ENCODE measurements around the gene NFKB1. TPM values are rescaled to one million over a fixed set of nuclear protein-coding genes. Genes with fewer than 3 reads are reported as not detected.

Gene NFKB1
- polyA plus RNA-seq (2013), result 10.3 and 10.7 TPM in 2 replicates

- WGBS (ENCODE audit: extremely low coverage, insufficient coverage, insufficient read length), result no CpG with 5 or more reads among the region's 63 CpGs
- Histone ChIP-seq H3K14ac (ENCODE audit: low read length) (peak within 1 kb of the TSS; percentile 86), H3K36me3 (ENCODE audit: control insufficient read depth in 1 of 2, insufficient read depth in 2 of 2, low read length in 2 of 2) (no peaks in the 10 kb centered on the region), H3K27me3 (ENCODE audit: insufficient read depth, low read length) (no peaks in the 10 kb centered on the region), H2BK12ac (ENCODE audit: low read length) (no peak within 1 kb of the TSS), H4K12ac (ENCODE audit: low read depth, low read length) (peak within 1 kb of the TSS; percentile 90), H3K18ac (ENCODE audit: low read length) (peak within 1 kb of the TSS; percentile 96), H4K91ac (ENCODE audit: low read depth, low read length) (peak within 1 kb of the TSS; percentile 80), H4K8ac (ENCODE audit: low read depth, low read length) (peak within 1 kb of the TSS; percentile 93), H3K27ac (ENCODE audit: low read depth, low read length) (peak within 1 kb of the TSS; percentile 91), H3K79me1 (ENCODE audit: low read length) (peaks cover 11% of the 10 kb centered on the region), H3K4me3 (ENCODE audit: low read depth, low read length) (peak within 1 kb of the TSS; percentile 85), H3K9me3 (ENCODE audit: insufficient read depth, low read depth, low read length) (no peaks in the 10 kb centered on the region), H3K4me1 (ENCODE audit: control insufficient read depth in 1 of 2, insufficient read depth in 2 of 2, low read length in 2 of 2) (peaks cover 0 to 5% of the 10 kb centered on the region in 2 experiments), H2AK5ac (ENCODE audit: low read length) (no peak within 1 kb of the TSS), H3K4ac (ENCODE audit: low read depth, low read length) (peak within 1 kb of the TSS; percentile 88), H3K4me2 (ENCODE audit: low read length) (peak within 1 kb of the TSS; percentile 94), H3K23ac (ENCODE audit: low read length) (no peak within 1 kb of the TSS), H2BK120ac (ENCODE audit: insufficient read depth, low read length, poor library complexity) (peak within 1 kb of the TSS; percentile 87), H3K79me2 (ENCODE audit: control insufficient read depth, insufficient read depth, low read length, poor library complexity) (peaks cover 10% of the 10 kb centered on the region), H2BK5ac (ENCODE audit: low read depth, low read length, poor library complexity) (peak within 1 kb of the TSS; percentile 70), H3K9ac (ENCODE audit: low read length) (peak within 1 kb of the TSS; percentile 86), H2AFZ (ENCODE audit: insufficient read depth, low read length, poor library complexity) (peak within 1 kb of the TSS; percentile 84)
- peak; percentile 80 to 87 for DNase-seq
Measured at GRCh38 chr4:102500696-102501446, at the start of gene NFKB1. Gene NFKB1 (plus strand): TSS chr4:102501359. CDS start chr4:102525519, 24,160 bp downstream.

- H2AK5ac ChIP-seq (ENCODE audit: low read length), result no peak overlapping the region
- H2BK5ac ChIP-seq (ENCODE audit: low read depth, low read length, poor library complexity), result no peak overlapping the region
- no peak overlapping the region for H3K14ac ChIP-seq (ENCODE audit: low read length)
- H2BK12ac ChIP-seq (ENCODE audit: low read length), result no peak overlapping the region
- no peaks in the 10 kb centered on the region for H3K4me1 ChIP-seq (ENCODE audit: control insufficient read depth in 1 of 2, insufficient read depth in 2 of 2, low read length in 2 of 2)
- H3K9ac ChIP-seq (ENCODE audit: low read length), result no peak overlapping the region
- H3K18ac ChIP-seq (ENCODE audit: low read length), result no peak overlapping the region
- DNase-seq, result no peak
- H2AFZ ChIP-seq (ENCODE audit: insufficient read depth, low read length, poor library complexity), result no peak overlapping the region
- H4K91ac ChIP-seq (ENCODE audit: low read depth, low read length), result no peak overlapping the region
- no peaks in the 10 kb centered on the region for H3K79me2 ChIP-seq (ENCODE audit: control insufficient read depth, insufficient read depth, low read length, poor library complexity)
- no peak overlapping the region for H4K8ac ChIP-seq (ENCODE audit: low read depth, low read length)
- H3K36me3 ChIP-seq (ENCODE audit: control insufficient read depth in 1 of 2, insufficient read depth in 2 of 2, low read length in 2 of 2), result no peaks in the 10 kb centered on the region
- H3K4me2 ChIP-seq (ENCODE audit: low read length), result no peak overlapping the region
- no peak overlapping the region for H3K23ac ChIP-seq (ENCODE audit: low read length)
- H3K4me3 ChIP-seq (ENCODE audit: low read depth, low read length), result no peak overlapping the region
- H3K4ac ChIP-seq (ENCODE audit: low read depth, low read length), result no peak overlapping the region
- H2BK120ac ChIP-seq (ENCODE audit: insufficient read depth, low read length, poor library complexity), result no peak overlapping the region
- H3K27me3 ChIP-seq (ENCODE audit: insufficient read depth, low read length), result no peaks in the 10 kb centered on the region
- no peaks in the 10 kb centered on the region for H3K79me1 ChIP-seq (ENCODE audit: low read length)
- H3K27ac ChIP-seq (ENCODE audit: low read depth, low read length), result no peak overlapping the region
- WGBS (ENCODE audit: extremely low coverage, insufficient coverage, insufficient read length), result no CpG with 5 or more reads among the region's 1 CpG
- no peaks in the 10 kb centered on the region for H3K9me3 ChIP-seq (ENCODE audit: insufficient read depth, low read depth, low read length)
- no peak overlapping the region for H4K12ac ChIP-seq (ENCODE audit: low read depth, low read length)
Measured at GRCh38 chr4:102452854-102453253, 48.3 kb upstream of the NFKB1 start.

- H3K27ac ChIP-seq (ENCODE audit: low read depth, low read length), result no peak overlapping the region
- no peak overlapping the region for H4K91ac ChIP-seq (ENCODE audit: low read depth, low read length)
- no peak overlapping the region for H3K18ac ChIP-seq (ENCODE audit: low read length)
- no peak overlapping the region for H2BK5ac ChIP-seq (ENCODE audit: low read depth, low read length, poor library complexity)
- WGBS (ENCODE audit: extremely low coverage, insufficient coverage, insufficient read length), result no CpG with 5 or more reads among the region's 3 CpGs
- H2AFZ ChIP-seq (ENCODE audit: insufficient read depth, low read length, poor library complexity), result no peak overlapping the region
- no peak overlapping the region for H3K4me3 ChIP-seq (ENCODE audit: low read depth, low read length)
- no peaks in the 10 kb centered on the region for H3K9me3 ChIP-seq (ENCODE audit: insufficient read depth, low read depth, low read length)
- no peak overlapping the region for H3K23ac ChIP-seq (ENCODE audit: low read length)
- H3K27me3 ChIP-seq (ENCODE audit: insufficient read depth, low read length), result no peaks in the 10 kb centered on the region
- no peak overlapping the region for H3K14ac ChIP-seq (ENCODE audit: low read length)
- no peaks in the 10 kb centered on the region for H3K79me2 ChIP-seq (ENCODE audit: control insufficient read depth, insufficient read depth, low read length, poor library complexity)
- no peak overlapping the region for H4K12ac ChIP-seq (ENCODE audit: low read depth, low read length)
- no peak overlapping the region for H2AK5ac ChIP-seq (ENCODE audit: low read length)
- H3K9ac ChIP-seq (ENCODE audit: low read length), result no peak overlapping the region
- H3K79me1 ChIP-seq (ENCODE audit: low read length), result no peaks in the 10 kb centered on the region
- no peak overlapping the region for H3K4ac ChIP-seq (ENCODE audit: low read depth, low read length)
- H3K4me2 ChIP-seq (ENCODE audit: low read length), result no peak overlapping the region
- H3K36me3 ChIP-seq (ENCODE audit: control insufficient read depth in 1 of 2, insufficient read depth in 2 of 2, low read length in 2 of 2), result no peaks in the 10 kb centered on the region
- DNase-seq, result no peak
- H3K4me1 ChIP-seq (ENCODE audit: control insufficient read depth in 1 of 2, insufficient read depth in 2 of 2, low read length in 2 of 2), result no peaks in the 10 kb centered on the region
- peak overlapping the region; percentile 42 for H4K8ac ChIP-seq (ENCODE audit: low read depth, low read length)
- H2BK120ac ChIP-seq (ENCODE audit: insufficient read depth, low read length, poor library complexity), result no peak overlapping the region
- H2BK12ac ChIP-seq (ENCODE audit: low read length), result no peak overlapping the region
Measured at GRCh38 chr4:102453827-102454226, 47.3 kb upstream of the NFKB1 start.

GRCh38 chr4:102454268-102454667, 46.9 kb upstream of the NFKB1 start:
- DNase-seq, result no peak
- Histone ChIP-seq H2AFZ (ENCODE audit: insufficient read depth, low read length, poor library complexity) (no peak overlapping the region), H3K9ac (ENCODE audit: low read length) (no peak overlapping the region), H4K91ac (ENCODE audit: low read depth, low read length) (no peak overlapping the region), H3K79me1 (ENCODE audit: low read length) (no peaks in the 10 kb centered on the region), H3K27ac (ENCODE audit: low read depth, low read length) (no peak overlapping the region), H2BK5ac (ENCODE audit: low read depth, low read length, poor library complexity) (no peak overlapping the region), H3K18ac (ENCODE audit: low read length) (no peak overlapping the region), H3K14ac (ENCODE audit: low read length) (no peak overlapping the region), H3K27me3 (ENCODE audit: insufficient read depth, low read length) (no peaks in the 10 kb centered on the region), H4K8ac (ENCODE audit: low read depth, low read length) (no peak overlapping the region), H3K4me3 (ENCODE audit: low read depth, low read length) (no peak overlapping the region), H2BK120ac (ENCODE audit: insufficient read depth, low read length, poor library complexity) (no peak overlapping the region), H3K9me3 (ENCODE audit: insufficient read depth, low read depth, low read length) (no peaks in the 10 kb centered on the region), H2BK12ac (ENCODE audit: low read length) (no peak overlapping the region), H4K12ac (ENCODE audit: low read depth, low read length) (no peak overlapping the region), H3K4me2 (ENCODE audit: low read length) (no peak overlapping the region), H3K4ac (ENCODE audit: low read depth, low read length) (no peak overlapping the region), H3K36me3 (ENCODE audit: control insufficient read depth in 1 of 2, insufficient read depth in 2 of 2, low read length in 2 of 2) (no peaks in the 10 kb centered on the region), H2AK5ac (ENCODE audit: low read length) (no peak overlapping the region), H3K4me1 (ENCODE audit: control insufficient read depth in 1 of 2, insufficient read depth in 2 of 2, low read length in 2 of 2) (no peaks in the 10 kb centered on the region), H3K79me2 (ENCODE audit: control insufficient read depth, insufficient read depth, low read length, poor library complexity) (no peaks in the 10 kb centered on the region), H3K23ac (ENCODE audit: low read length) (no peak overlapping the region)
- no CpG with 5 or more reads among the region's 1 CpG for WGBS (ENCODE audit: extremely low coverage, insufficient coverage, insufficient read length)
